Activated CD4-positive, alpha-beta T cell treated with anti-CD3 and anti-CD28 coated beads for 4 hours (primary cell): ENCODE measurements around the gene LMNB1.
"Not testable (repeated sequence)": the region's sequence is repeated elsewhere in the genome, so short reads cannot be mapped to it uniquely, and the experiment has no call there.

Source experiments
- DNase-seq, 2 donors: peaks; one replicate each; pipeline ENCODE4 v3.0.0-alpha.2; 2020

LMNB1 gene, protein sequence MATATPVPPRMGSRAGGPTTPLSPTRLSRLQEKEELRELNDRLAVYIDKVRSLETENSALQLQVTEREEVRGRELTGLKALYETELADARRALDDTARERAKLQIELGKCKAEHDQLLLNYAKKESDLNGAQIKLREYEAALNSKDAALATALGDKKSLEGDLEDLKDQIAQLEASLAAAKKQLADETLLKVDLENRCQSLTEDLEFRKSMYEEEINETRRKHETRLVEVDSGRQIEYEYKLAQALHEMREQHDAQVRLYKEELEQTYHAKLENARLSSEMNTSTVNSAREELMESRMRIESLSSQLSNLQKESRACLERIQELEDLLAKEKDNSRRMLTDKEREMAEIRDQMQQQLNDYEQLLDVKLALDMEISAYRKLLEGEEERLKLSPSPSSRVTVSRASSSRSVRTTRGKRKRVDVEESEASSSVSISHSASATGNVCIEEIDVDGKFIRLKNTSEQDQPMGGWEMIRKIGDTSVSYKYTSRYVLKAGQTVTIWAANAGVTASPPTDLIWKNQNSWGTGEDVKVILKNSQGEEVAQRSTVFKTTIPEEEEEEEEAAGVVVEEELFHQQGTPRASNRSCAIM

DNA sequence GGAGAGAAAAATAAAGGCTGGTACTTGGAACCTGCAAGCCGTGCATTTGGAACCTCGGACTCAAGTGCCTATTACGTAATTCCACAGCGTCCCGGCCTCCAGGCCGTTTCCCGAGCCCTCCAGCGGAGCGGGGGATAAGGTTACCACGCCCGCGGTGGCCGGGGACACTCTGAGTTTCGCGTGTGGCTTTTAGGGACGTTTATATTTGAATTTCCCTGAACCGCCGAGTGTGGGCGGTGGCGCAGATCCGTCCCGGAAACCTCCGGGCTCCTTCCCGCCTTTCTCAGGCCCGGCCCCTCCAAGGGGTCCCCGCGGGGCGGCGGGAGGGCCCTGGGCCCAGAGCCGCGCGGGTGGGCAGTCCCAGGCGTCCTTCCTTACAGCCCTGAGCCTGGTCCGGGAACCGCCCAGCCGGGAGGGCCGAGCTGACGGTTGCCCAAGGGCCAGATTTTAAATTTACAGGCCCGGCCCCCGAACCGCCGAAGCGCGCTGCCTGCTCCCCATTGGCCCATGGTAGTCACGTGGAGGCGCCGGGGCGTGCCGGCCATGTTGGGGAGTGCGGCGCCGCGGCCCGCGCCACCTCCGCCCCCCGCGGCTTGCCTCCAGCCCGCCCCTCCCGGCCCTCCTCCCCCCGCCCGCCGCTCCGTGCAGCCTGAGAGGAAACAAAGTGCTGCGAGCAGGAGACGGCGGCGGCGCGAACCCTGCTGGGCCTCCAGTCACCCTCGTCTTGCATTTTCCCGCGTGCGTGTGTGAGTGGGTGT lies at the start of gene LMNB1:
Gene LMNB1 (plus strand): TSS at position 638 of the 758 bp plus-strand sequence. CDS start 373 bp downstream, outside the sequence.
- DNase-seq: peak; percentile 91 to 93

GRCh38 chr5:126732716-126733115 lies 44.2 kb upstream of the LMNB1 start:
- no peak for DNase-seq

- not testable (repeated sequence) for DNase-seq
Measured at GRCh38 chr5:126734573-126734972, 42.4 kb upstream of the LMNB1 start.

- no peak for DNase-seq
Measured at GRCh38 chr5:126736141-126736540, 40.8 kb upstream of the LMNB1 start.

GRCh38 chr5:126741361-126741760 lies 35.6 kb upstream of the LMNB1 start:
- DNase-seq: no peak

DNA sequence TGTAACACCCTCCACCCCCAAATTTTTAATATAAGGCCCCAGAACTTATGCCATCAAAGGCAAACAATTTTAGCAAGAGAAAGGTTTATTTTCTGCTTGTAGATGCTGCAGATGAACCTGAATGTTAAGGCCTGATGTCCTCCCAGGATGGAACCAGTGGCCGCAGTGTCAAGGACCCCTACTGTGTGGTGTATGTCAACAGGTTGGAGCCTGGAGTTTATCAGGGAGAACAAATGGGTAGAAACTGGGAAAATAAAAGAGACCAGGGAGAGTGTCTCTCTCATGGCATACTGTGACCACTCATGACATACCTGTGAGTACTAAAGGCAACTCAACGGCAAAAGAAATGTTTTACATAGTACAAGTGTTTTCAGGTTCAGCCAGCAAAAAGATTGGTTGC lies 34.5 kb upstream of the LMNB1 start:
- no peak for DNase-seq

DNA sequence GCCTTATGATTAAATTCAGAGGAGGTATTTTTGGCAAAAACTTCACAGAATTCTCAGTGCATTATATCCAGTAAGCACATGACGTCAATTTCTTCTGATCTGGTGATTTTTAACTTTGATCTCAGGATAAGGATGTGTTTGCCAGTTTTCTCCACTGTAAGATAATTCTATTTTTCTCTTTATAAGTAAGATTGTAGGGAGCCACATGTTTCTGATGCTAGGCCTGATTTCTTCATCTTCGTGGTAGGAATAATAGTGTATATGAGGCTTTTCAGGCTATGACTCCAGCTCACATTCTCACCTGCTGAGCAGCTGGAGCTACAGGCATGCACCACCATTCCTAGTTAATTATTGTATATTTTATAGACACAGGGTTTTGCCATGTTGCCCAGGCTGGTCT lies 32.1 kb upstream of the LMNB1 start:
- DNase-seq: no peak

DNA sequence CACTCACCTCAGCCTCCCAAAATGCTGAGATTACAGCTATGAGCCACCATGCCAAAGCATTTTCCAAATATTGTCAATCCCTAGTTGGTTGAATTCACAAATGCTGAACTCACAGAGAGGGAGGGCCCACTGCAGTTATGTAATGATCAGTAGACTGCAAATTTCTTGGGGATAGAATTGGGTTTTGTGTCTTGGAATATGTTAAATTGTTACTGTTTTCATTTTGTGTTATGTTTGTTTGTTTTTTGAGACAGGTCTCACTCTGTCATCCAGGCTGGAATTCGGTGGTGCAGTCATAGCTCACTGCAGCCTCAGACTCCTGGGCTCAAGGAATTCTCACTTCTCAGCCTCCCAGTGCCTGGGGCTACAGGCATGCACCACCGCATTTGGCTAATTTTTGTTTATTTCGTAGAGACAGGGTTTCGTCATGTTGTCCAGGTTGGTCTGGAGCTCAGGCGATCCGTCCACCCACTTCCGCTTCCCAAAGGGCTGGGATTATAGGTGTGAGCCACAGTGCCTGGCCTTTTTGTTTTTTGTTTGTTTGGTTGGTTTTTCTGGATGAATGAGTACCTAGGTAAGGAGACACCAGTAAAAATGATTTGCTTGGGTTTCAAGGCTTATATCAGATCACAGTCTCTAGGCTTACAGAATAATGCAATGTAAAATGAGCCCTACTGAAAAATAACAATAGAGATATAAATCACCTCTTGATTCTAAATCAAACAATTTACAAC lies 31.5 kb upstream of the LMNB1 start:
- no peak for DNase-seq

GRCh38 chr5:126746290-126746689 lies 30.6 kb upstream of the LMNB1 start:
- no peak for DNase-seq

- DNase-seq: no peak
Measured at GRCh38 chr5:126752081-126752785, 24.7 kb upstream of the LMNB1 start.

DNA sequence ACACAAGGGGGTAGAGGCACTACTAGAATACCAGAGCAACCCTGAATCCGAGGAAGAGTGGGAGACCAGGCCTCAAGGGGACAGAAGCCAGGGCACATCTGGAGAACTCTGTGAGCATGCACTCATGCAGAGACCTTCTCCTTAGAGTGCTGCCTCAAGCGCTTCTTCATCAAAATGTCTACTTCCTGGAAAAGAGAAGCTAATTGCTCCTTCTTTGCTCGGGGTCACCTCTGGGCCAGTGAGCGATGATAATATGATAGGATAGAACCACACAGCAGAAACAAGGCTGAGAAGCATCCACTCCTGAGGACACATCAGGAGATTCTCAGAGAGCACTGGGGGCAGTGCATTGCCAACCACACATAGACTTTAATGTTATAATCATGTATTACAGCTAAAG lies 23.7 kb upstream of the LMNB1 start:
- no peak for DNase-seq

DNA sequence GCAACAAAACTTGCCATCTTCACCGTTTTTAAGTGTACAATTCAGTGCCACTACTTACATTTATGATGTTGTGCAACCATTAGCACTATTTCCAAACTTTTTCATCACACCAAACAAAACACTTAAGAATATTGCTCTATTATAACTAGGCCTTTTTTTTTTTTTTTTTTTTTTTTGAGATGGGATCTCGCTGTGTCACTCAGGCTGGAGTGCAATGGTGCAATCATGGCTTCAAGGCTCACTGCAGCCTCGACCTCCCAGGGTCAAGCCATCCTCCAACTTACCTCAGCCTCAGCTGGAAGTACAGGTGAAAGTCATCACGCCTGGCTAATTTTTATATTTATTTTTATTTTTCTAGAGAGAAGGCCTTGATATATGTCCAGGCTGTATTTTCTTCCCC lies 22.3 kb upstream of the LMNB1 start:
- no peak for DNase-seq

DNA sequence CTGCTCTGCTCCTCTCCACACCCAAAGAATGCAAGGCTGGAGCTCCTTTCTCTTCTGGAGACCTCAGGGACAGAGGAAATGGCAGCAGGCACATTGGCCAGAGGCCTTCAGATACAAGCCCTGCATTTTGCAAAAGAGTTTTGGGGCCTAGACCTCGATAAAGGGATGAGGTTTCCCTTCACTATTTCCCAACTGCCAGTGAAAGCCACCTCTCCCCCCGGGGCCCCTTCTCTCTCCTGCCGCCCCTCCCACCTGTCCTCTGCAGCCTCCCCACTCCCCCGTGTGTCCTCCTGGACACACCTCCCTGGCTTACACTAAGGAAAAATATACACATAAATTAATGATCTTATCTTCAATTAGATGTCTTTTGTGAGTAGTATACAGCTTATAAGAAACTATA lies 21.3 kb upstream of the LMNB1 start:
- DNase-seq: no peak

GRCh38 chr5:126757713-126758357 lies 19.1 kb upstream of the LMNB1 start:
- no peak for DNase-seq

- DNase-seq: no peak
Measured at GRCh38 chr5:126763371-126763770, 13.6 kb upstream of the LMNB1 start.

GRCh38 chr5:126769703-126770102 lies 7.2 kb upstream of the LMNB1 start:
- DNase-seq: no peak

DNA sequence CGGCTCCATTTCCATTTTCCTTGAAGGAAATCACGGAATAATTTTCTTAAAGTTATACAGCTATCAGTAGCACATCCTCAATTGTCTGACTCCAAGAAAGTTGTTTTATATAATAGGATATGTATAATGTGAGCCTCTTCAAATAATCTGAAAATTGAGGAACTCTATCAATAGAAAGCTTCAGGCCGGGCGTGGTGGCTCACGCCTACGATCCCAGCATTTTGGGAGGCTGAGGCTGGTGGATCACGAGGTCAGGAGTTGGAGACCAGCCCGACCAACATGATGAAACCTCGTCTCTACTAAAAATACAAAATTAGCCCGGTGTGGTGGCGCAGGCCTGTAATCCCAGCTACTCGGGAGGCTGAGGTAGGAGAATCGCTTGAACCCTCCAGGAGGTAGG lies 3.4 kb upstream of the LMNB1 start:
- DNase-seq: not testable (repeated sequence)

DNA sequence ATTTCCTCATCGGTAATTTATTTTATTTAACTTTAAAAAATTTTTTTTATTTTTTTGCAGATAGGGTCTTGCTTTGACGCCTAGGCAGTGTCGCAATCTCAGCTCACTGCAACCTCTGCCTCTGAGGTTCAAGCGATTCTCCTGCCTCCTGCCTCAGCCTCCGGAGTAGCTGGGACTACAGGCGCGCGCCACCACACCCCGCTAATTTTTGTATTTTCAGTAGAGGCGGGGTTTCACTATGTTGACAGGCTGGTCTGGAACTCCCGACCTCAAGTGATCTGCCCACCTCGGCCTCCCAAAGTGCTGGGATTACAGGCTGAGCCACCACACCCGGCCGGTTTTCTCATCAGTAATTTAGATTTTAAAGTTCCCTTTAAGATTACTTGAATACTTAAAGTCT lies 2.3 kb upstream of the LMNB1 start:
- not testable (repeated sequence) for DNase-seq

DNA sequence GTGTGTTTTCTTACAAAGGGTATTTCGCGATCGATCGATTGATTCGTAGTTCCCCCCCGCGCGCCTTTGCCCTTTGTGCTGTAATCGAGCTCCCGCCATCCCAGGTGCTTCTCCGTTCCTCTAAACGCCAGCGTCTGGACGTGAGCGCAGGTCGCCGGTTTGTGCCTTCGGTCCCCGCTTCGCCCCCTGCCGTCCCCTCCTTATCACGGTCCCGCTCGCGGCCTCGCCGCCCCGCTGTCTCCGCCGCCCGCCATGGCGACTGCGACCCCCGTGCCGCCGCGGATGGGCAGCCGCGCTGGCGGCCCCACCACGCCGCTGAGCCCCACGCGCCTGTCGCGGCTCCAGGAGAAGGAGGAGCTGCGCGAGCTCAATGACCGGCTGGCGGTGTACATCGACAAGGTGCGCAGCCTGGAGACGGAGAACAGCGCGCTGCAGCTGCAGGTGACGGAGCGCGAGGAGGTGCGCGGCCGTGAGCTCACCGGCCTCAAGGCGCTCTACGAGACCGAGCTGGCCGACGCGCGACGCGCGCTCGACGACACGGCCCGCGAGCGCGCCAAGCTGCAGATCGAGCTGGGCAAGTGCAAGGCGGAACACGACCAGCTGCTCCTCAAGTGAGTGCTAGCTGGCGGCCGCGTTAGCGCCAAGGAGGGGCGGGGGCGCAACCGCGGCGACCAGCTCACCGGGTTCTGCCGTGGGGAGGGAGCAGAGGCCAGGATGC lies 480 bp downstream of the LMNB1 start:
- peak; percentile 49 to 59 for DNase-seq

DNA sequence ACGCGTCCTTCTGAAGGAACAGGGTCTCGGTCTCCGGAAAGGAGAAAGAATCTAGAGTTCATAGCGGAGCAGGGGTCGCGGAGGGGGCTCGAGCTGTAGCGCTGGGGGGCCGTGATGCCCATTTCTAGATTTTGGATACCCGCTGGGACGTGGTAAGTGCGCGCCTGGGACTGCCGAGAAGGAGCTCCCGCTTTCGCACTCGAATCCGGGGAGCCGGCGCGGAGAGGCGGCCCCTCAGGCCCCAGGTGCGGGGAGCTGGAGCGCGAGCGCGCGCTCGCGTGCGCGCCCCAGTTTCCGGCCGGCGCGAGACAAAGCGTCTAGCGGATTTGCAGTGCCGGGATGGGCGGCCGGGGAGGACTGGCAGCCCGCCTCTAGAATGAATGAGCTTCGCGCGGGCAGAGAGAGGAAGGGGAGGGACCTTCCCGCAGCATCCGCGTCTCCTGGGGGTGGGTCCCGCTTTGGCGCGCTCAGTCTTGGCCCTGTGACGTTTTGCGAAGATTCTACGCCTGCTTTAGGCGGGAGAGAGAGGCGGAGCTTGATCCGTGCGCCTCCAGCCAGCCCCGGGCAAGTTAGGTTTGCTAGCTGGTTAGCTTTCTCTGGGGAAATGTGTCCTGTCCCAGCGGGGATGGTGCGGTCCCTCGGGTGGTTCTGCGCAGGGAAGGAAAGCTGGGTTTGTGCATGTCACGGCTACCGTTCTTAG lies 1.2 kb downstream of the LMNB1 start:
- peak; percentile 88 to 93 for DNase-seq
